SU-DHL-6 (cell line): Measurements from ENCODE around the gene GDF7.
"Not testable (repeated sequence)": the region's sequence is repeated elsewhere in the genome, so short reads cannot be mapped to it uniquely, and the experiment has no call there.

Experiments used
- H2AFZ ChIP-seq: fragments of 200-600 bp; sonication (generic); 2 replicates; pipeline ENCODE4 v1.6.1; 2014; ENCODE audit warnings: low read depth, mild to moderate bottlenecking, moderate library complexity, mixed read lengths, antibody characterized with exemption, low read length; ENCODE audit not compliant: severe bottlenecking
- H3F3A ChIP-seq: fragments of 200-600 bp; shearing (Covaris generic); 2 replicates; pipeline ENCODE4 v1.6.0; 2016; ENCODE audit warnings: antibody characterized with exemption, mild to moderate bottlenecking; ENCODE audit not compliant: insufficient read depth
- H3K27ac ChIP-seq: fragments of 200-600 bp; sonication (generic); 2 replicates; pipeline ENCODE4 v1.5.1; 2016; ENCODE audit warnings: low read depth, mild to moderate bottlenecking, low read length, moderate library complexity, mixed read lengths
- H3K27me3 ChIP-seq: fragments of 200-600 bp; sonication (generic), shearing (Covaris generic); 2 replicates; pipeline ENCODE4 v1.6.0; 2014; ENCODE audit warnings: mild to moderate bottlenecking, low read length
- H3K36me3 ChIP-seq: fragments of 200-600 bp; sonication (generic); 2 replicates; pipeline ENCODE4 v1.6.1; 2014; ENCODE audit warnings: mild to moderate bottlenecking, low read length, mixed read lengths
- H3K4me2 ChIP-seq: fragments of 300-600, 200-600 bp; shearing (Covaris generic), sonication (generic); 2 replicates; pipeline ENCODE4 v1.6.0; 2014; ENCODE audit warnings: low read length, low read depth, mild to moderate bottlenecking; ENCODE audit not compliant: poor library complexity, severe bottlenecking
- H3K4me3 ChIP-seq: fragments of 200-600 bp; sonication (generic); 2 replicates; pipeline ENCODE4 v1.5.1; 2014; ENCODE audit warnings: antibody characterized with exemption, low read length, mild to moderate bottlenecking, mixed read lengths; ENCODE audit not compliant: insufficient read depth, poor library complexity, severe bottlenecking
- H3K79me2 ChIP-seq: fragments of 200-600 bp; sonication (generic); 2 replicates; pipeline ENCODE4 v1.6.1; 2014; ENCODE audit warnings: mild to moderate bottlenecking, low read length, moderate library complexity; ENCODE audit not compliant: insufficient read depth
- H3K9ac ChIP-seq: fragments of 200-600 bp; sonication (generic); 2 replicates; pipeline ENCODE4 v1.7.0; 2014; ENCODE audit warnings: mild to moderate bottlenecking, low read length
- H3K9me2 ChIP-seq: fragments of 200-600 bp; sonication (generic); replicated peaks from 2 replicates; pipeline ENCODE4 v1.6.1; 2014; ENCODE audit warnings: low read length; ENCODE audit not compliant: insufficient read depth
- H3K9me3 ChIP-seq: fragments of 200-600 bp; sonication (generic); 2 replicates; pipeline ENCODE4 v1.6.1; 2014; ENCODE audit warnings: low read length, mixed read lengths; ENCODE audit not compliant: insufficient read depth
- H4K20me1 ChIP-seq: fragments of 200-600 bp; sonication (generic); 2 replicates; pipeline ENCODE4 v1.6.1; 2014; ENCODE audit warnings: low read depth, mild to moderate bottlenecking, antibody characterized with exemption, low read length, moderate library complexity, mixed read lengths
- EZH2phosphoT487 ChIP-seq: fragments of 200-600 bp; sonication (generic), shearing (Covaris generic); conservative IDR thresholded peaks from 2 replicates; pipeline ENCODE4 v1.6.1; 2018; ENCODE audit warnings: mild to moderate bottlenecking, antibody characterized with exemption, low read length, moderate library complexity, mixed read lengths
- TF ChIP-seq, protein P1 (sequence below): fragments of 200-600 bp; sonication (generic); IDR thresholded peaks from one replicate; pipeline ENCODE4 v1.5.1; 2017; ENCODE audit warnings: antibody characterized with exemption, mild to moderate bottlenecking, low read length, moderate library complexity; ENCODE audit not compliant: insufficient read depth, poor library complexity, severe bottlenecking

Gene GDF7

DNA sequence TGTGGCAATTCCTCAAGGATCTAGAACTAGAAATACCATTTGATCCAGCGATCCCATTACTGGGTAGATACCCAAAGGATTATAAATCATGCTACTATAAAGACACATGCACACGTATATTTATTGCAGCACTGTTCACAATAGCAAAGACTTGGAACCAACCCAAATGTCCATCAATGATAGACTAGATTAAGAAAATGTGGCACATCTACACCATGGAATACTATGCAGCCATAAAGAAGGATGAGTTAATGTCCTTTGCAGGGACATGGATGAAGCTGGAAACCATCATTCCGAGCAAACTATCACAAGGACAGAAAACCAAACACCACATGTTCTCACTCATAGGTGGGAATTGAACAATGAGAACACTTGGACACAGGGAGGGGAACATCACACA, 49.2 kb downstream of the GDF7 start:
- not testable (repeated sequence) for H3F3A ChIP-seq, H2AFZ ChIP-seq, H3K9ac ChIP-seq, H3K4me3 ChIP-seq, H4K20me1 ChIP-seq, H3K4me2 ChIP-seq, H3K27me3 ChIP-seq, H3K9me3 ChIP-seq, H3K27ac ChIP-seq, H3K9me2 ChIP-seq, H3K36me3 ChIP-seq
- peaks cover 31% of the 10 kb centered on the region; the same call in 1 of the 2 replicates for H3K79me2 ChIP-seq

DNA sequence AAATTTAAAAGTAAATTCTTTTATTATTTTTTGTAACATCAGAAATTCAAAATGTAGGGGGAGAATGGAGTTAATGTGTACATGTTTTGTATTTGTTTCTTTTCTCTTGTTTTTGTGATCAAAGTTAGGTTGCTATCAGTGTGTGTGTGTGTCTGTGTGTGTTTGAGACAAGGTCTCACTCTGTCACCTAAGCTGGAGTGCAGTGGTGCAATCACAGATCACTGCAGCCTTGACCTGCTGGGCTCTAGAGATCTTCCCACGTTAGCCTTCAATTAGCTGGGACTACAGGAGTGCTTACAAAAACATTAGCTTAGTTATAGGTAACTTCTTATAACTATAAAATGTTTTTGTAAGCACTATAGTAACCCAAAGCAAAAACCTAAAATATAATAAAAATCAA, 50.7 kb downstream of the GDF7 start:
- no peak overlapping the region for H3K4me3 ChIP-seq
- no peaks in the 10 kb centered on the region for H3F3A ChIP-seq
- peaks cover 7% of the 10 kb centered on the region; the same call in 1 of the 2 replicates for H3K36me3 ChIP-seq
- no peaks in the 10 kb centered on the region for H4K20me1 ChIP-seq
- TF ChIP-seq, protein P1, sequence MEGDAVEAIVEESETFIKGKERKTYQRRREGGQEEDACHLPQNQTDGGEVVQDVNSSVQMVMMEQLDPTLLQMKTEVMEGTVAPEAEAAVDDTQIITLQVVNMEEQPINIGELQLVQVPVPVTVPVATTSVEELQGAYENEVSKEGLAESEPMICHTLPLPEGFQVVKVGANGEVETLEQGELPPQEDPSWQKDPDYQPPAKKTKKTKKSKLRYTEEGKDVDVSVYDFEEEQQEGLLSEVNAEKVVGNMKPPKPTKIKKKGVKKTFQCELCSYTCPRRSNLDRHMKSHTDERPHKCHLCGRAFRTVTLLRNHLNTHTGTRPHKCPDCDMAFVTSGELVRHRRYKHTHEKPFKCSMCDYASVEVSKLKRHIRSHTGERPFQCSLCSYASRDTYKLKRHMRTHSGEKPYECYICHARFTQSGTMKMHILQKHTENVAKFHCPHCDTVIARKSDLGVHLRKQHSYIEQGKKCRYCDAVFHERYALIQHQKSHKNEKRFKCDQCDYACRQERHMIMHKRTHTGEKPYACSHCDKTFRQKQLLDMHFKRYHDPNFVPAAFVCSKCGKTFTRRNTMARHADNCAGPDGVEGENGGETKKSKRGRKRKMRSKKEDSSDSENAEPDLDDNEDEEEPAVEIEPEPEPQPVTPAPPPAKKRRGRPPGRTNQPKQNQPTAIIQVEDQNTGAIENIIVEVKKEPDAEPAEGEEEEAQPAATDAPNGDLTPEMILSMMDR: no peak
- TF ChIP-seq EZH2phosphoT487: no peak
- H2AFZ ChIP-seq: no peak overlapping the region
- H3K27ac ChIP-seq: no peak overlapping the region
- peaks cover 31% of the 10 kb centered on the region; the same call in 1 of the 2 replicates for H3K79me2 ChIP-seq
- no peak overlapping the region for H3K9ac ChIP-seq
- no peaks in the 10 kb centered on the region for H3K27me3 ChIP-seq
- no peaks in the 10 kb centered on the region for H3K9me2 ChIP-seq
- no peak overlapping the region for H3K4me2 ChIP-seq
- no peaks in the 10 kb centered on the region for H3K9me3 ChIP-seq

DNA sequence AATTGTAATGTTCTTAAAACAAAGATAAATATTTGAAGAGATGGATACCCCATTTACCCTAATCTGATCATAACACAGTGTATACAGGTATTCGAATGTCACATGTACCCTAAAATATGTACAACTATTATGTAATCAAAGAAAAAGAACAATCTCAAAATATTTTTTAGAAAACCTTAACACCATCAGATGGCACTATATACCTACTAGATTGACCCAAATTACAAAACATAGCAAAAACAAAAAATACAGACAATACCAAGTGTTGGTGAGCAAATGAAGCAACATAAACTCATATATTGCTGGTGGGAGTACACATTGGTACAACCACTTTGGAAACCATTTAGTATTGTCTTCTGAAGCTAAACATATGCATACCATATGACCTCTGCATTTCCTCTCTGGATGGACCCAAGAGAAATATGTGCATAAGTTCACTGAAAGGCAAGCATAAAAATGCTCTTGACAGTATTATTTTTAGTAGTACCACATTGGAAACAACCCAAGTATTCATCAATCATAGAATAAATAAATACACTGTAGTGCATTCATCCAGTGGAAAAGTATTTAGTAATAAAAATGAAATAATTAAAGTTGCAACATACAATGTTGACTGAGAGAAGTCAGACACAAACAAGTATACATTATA, 55.8 kb downstream of the GDF7 start:
- no peaks in the 10 kb centered on the region for H3K9me3 ChIP-seq
- peaks cover 23% of the 10 kb centered on the region; the same call in 1 of the 2 replicates for H3K79me2 ChIP-seq
- H3K27ac ChIP-seq: no peak overlapping the region
- H3F3A ChIP-seq: no peaks in the 10 kb centered on the region
- H3K27me3 ChIP-seq: no peaks in the 10 kb centered on the region
- H3K36me3 ChIP-seq: peaks cover 2% of the 10 kb centered on the region; the same call in 1 of the 2 replicates
- no peak overlapping the region for H3K4me3 ChIP-seq
- no peaks in the 10 kb centered on the region for H4K20me1 ChIP-seq
- H2AFZ ChIP-seq: no peak overlapping the region
- no peak overlapping the region for H3K4me2 ChIP-seq
- TF ChIP-seq, protein P1: no peak
- no peak for TF ChIP-seq EZH2phosphoT487
- no peak overlapping the region for H3K9ac ChIP-seq
- no peaks in the 10 kb centered on the region for H3K9me2 ChIP-seq

DNA sequence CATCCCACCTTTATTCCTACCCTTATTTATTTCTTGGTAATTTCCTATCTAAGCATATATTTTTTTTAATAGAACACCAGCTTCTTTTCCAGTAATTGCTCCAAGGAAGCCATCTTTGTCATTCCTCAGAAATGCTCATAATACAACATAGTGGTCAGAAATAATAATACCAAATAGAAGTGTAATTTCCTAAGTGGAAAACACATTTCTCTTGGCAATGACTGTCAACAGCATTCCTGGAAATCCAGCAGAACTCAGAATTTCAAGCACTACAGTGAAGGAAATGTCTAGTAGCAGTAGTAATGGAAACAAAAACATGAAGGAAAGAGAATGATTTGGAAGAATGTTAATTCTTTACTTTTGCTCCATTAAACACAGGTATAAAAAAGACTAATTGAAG, 56.6 kb downstream of the GDF7 start:
- H3K9ac ChIP-seq: no peak overlapping the region
- no peak overlapping the region for H3K4me3 ChIP-seq
- no peaks in the 10 kb centered on the region for H3K9me2 ChIP-seq
- H3K27me3 ChIP-seq: no peaks in the 10 kb centered on the region
- H3F3A ChIP-seq: no peaks in the 10 kb centered on the region
- H3K9me3 ChIP-seq: no peaks in the 10 kb centered on the region
- H4K20me1 ChIP-seq: no peaks in the 10 kb centered on the region
- no peak overlapping the region for H3K27ac ChIP-seq
- H3K79me2 ChIP-seq: peaks cover 15% of the 10 kb centered on the region; the same call in 1 of the 2 replicates
- no peak overlapping the region for H3K4me2 ChIP-seq
- TF ChIP-seq, protein P1: no peak
- TF ChIP-seq EZH2phosphoT487: no peak
- H3K36me3 ChIP-seq: no peaks in the 10 kb centered on the region; the same call in 1 of the 2 replicates
- H2AFZ ChIP-seq: no peak overlapping the region
